ENCODE data around the gene CTNNA3. TPM values are rescaled to one million over a fixed set of nuclear protein-coding genes. Genes with fewer than 3 reads are reported as not detected.

Gene CTNNA3
- total RNA-seq, 1 experiment from 2014 or later = 0.02 TPM

- H3K27me3 Mint-ChIP-seq (ENCODE audit: insufficient read depth, unreplicated experiment) = peaks cover 12% of the 10 kb centered on the region
- no peak for DNase-seq (ENCODE audit: unreplicated experiment)
- no peaks in the 10 kb centered on the region for H3K9me3 Mint-ChIP-seq (ENCODE audit: unreplicated experiment)
- no peak overlapping the region for H3K27ac Mint-ChIP-seq (ENCODE audit: low read depth, unreplicated experiment)
- ChIA-PET CTCF (no interaction called here), POLR2A (no interaction called here)
- no TSS peak for BruUV-seq (replicated peaks)
- no peaks in the 10 kb centered on the region for H3K36me3 Mint-ChIP-seq (ENCODE audit: insufficient read depth, unreplicated experiment)
- H3K4me3 Mint-ChIP-seq (ENCODE audit: unreplicated experiment) = no peak overlapping the region
- H3K4me1 Mint-ChIP-seq (ENCODE audit: insufficient read depth, unreplicated experiment) = peaks cover 2% of the 10 kb centered on the region
- TF ChIP-seq CTCF (IDR thresholded peaks at IDR 0.05; ENCODE audit: unreplicated experiment) = no peak
- intact Hi-C loops (cut with micrococcal nuclease) = no loop called here
These were observed 99.4 kb downstream of the CTNNA3 start for GRCh38 chr10:67596641-67597040.

GRCh38 chr10:67587771-67588170, 108.2 kb downstream of the CTNNA3 start:
- ChIA-PET CTCF (no interaction called here), POLR2A (no interaction called here)
- DNase-seq (ENCODE audit: unreplicated experiment) = no peak
- Mint-ChIP-seq H3K4me1 (ENCODE audit: insufficient read depth, unreplicated experiment) (no peaks in the 10 kb centered on the region), H3K27ac (ENCODE audit: low read depth, unreplicated experiment) (no peak overlapping the region), H3K36me3 (ENCODE audit: insufficient read depth, unreplicated experiment) (no peaks in the 10 kb centered on the region), H3K27me3 (ENCODE audit: insufficient read depth, unreplicated experiment) (no peaks in the 10 kb centered on the region), H3K9me3 (ENCODE audit: unreplicated experiment) (peaks cover 20% of the 10 kb centered on the region), H3K4me3 (ENCODE audit: unreplicated experiment) (no peak overlapping the region)
- intact Hi-C loops (cut with micrococcal nuclease) = no loop called here
- TF ChIP-seq CTCF (IDR thresholded peaks at IDR 0.05; ENCODE audit: unreplicated experiment) = no peak
- no TSS peak for BruUV-seq (replicated peaks)

- no peak overlapping the region for H3K27ac Mint-ChIP-seq (ENCODE audit: low read depth, unreplicated experiment)
- no peak for TF ChIP-seq CTCF (IDR thresholded peaks at IDR 0.05; ENCODE audit: unreplicated experiment)
- CTCF ChIA-PET = interaction anchor here (0.6 kb wide), 1 partner anchor 18 kb away, joined by 3 read pairs; no protein-coding TSS in a partner anchor
- no peak for DNase-seq (ENCODE audit: unreplicated experiment)
- H3K36me3 Mint-ChIP-seq (ENCODE audit: insufficient read depth, unreplicated experiment) = peaks cover 5% of the 10 kb centered on the region
- no peak overlapping the region for H3K4me3 Mint-ChIP-seq (ENCODE audit: unreplicated experiment)
- H3K27me3 Mint-ChIP-seq (ENCODE audit: insufficient read depth, unreplicated experiment) = peaks cover 2% of the 10 kb centered on the region
- intact Hi-C loops (cut with micrococcal nuclease) = no loop called here
- no peaks in the 10 kb centered on the region for H3K4me1 Mint-ChIP-seq (ENCODE audit: insufficient read depth, unreplicated experiment)
- H3K9me3 Mint-ChIP-seq (ENCODE audit: unreplicated experiment) = no peaks in the 10 kb centered on the region
- POLR2A ChIA-PET = no interaction called here
- no TSS peak for BruUV-seq (replicated peaks)
These were observed 120.5 kb downstream of the CTNNA3 start for GRCh38 chr10:67575532-67575931.

- no peak for DNase-seq (ENCODE audit: unreplicated experiment)
- Mint-ChIP-seq H3K9me3 (ENCODE audit: unreplicated experiment) (no peaks in the 10 kb centered on the region), H3K27me3 (ENCODE audit: insufficient read depth, unreplicated experiment) (peaks cover 16% of the 10 kb centered on the region), H3K36me3 (ENCODE audit: insufficient read depth, unreplicated experiment) (peaks cover 5% of the 10 kb centered on the region), H3K27ac (ENCODE audit: low read depth, unreplicated experiment) (no peak overlapping the region), H3K4me3 (ENCODE audit: unreplicated experiment) (no peak overlapping the region), H3K4me1 (ENCODE audit: insufficient read depth, unreplicated experiment) (no peaks in the 10 kb centered on the region)
- no TSS peak for BruUV-seq (replicated peaks)
- CTCF ChIA-PET = no interaction called here
- intact Hi-C loops (cut with micrococcal nuclease) = no loop called here
- POLR2A ChIA-PET = no interaction called here
- no peak for TF ChIP-seq CTCF (IDR thresholded peaks at IDR 0.05; ENCODE audit: unreplicated experiment)
These were observed 122.5 kb downstream of the CTNNA3 start for GRCh38 chr10:67573484-67573883.
